ENCODE data around the gene TDP1.

Gene TDP1

DNA sequence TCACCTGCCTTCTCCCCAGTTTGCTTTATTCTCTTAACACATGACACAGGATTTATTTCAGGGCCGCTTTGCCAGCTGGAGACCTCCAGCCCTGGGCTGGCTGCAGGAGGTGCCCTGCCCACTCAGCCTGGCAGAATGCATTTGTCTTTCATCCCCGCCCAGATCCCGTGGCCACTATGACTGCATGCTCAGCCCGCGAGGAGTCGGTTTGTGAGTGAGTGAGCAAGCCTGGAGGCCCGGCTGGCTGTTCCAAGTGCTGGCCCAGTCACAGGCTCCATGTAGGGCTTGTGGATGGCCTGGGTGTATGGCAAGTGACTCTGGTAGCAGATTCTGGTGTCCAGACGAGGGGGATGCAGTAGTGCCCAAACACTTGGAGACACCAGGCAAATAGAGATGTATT, 2.1 kb downstream of the TDP1 start:
- Histone ChIP-seq H3K9ac (ENCODE audit: low read length) (no peak overlapping the region), H3K27me3 (ENCODE audit: insufficient read depth, low read length) (no peaks in the 10 kb centered on the region), H3F3A (ENCODE audit: insufficient read depth, low read length) (no peaks in the 10 kb centered on the region), H3K4me2 (ENCODE audit: low read length) (0 out of 2 replicates have a peak overlapping the region, but pooled peaks have one; percentile 96), H3K4me1 (ENCODE audit: insufficient read depth, low read length, severe bottlenecking) (peaks cover 25% of the 10 kb centered on the region), H2AFZ (ENCODE audit: low read length) (no peak overlapping the region), H3K36me3 (ENCODE audit: insufficient read depth, low read length) (peaks cover 42% of the 10 kb centered on the region), H4K20me1 (ENCODE audit: insufficient read depth, low read length) (no peaks in the 10 kb centered on the region), H3K27ac (ENCODE audit: low read depth, low read length, poor library complexity, severe bottlenecking) (no peak overlapping the region), H3K9me2 (ENCODE audit: low read depth, low read length) (no peaks in the 10 kb centered on the region), H3K79me2 (ENCODE audit: insufficient read depth, low read length) (no peaks in the 10 kb centered on the region), H3K4me3 (ENCODE audit: low read depth, low read length, poor library complexity, severe bottlenecking) (no peak overlapping the region), H3K9me3 (ENCODE audit: low read length) (0 out of 2 replicates have a peak, but pooled peaks cover 9% of the 10 kb centered on the region)
- TF ChIP-seq EZH2 (IDR thresholded peaks at IDR 0.05; ENCODE audit: borderline replicate concordance, low read length) = no peak
- TF ChIP-seq, protein P1, sequence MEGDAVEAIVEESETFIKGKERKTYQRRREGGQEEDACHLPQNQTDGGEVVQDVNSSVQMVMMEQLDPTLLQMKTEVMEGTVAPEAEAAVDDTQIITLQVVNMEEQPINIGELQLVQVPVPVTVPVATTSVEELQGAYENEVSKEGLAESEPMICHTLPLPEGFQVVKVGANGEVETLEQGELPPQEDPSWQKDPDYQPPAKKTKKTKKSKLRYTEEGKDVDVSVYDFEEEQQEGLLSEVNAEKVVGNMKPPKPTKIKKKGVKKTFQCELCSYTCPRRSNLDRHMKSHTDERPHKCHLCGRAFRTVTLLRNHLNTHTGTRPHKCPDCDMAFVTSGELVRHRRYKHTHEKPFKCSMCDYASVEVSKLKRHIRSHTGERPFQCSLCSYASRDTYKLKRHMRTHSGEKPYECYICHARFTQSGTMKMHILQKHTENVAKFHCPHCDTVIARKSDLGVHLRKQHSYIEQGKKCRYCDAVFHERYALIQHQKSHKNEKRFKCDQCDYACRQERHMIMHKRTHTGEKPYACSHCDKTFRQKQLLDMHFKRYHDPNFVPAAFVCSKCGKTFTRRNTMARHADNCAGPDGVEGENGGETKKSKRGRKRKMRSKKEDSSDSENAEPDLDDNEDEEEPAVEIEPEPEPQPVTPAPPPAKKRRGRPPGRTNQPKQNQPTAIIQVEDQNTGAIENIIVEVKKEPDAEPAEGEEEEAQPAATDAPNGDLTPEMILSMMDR (IDR thresholded peaks at IDR 0.05; ENCODE audit: low read length) = no peak

DNA sequence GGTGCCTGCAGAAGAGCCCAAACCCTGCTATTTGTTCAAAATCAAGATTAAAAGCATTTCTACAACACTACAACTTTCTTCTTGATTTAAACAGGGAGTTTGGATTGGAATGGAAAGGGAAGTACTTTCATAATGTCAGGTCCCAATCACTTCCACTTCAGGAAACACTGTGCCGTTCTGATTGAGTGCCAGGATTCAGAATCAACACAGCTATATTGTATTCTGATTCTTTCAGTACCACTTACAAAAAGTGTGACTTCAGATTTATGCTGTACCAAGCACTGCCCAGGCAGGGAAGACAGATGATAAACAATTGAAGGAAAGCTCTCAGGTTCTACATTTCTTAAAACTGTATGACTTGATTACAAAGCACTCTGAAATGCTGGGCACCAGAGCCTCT, 3.2 kb downstream of the TDP1 start:
- TF ChIP-seq EZH2 (IDR thresholded peaks at IDR 0.05; ENCODE audit: borderline replicate concordance, low read length) = no peak
- TF ChIP-seq, protein P1 (IDR thresholded peaks at IDR 0.05; ENCODE audit: low read length) = no peak
- no peaks in the 10 kb centered on the region for H3K79me2 ChIP-seq (ENCODE audit: insufficient read depth, low read length)
- H3K27ac ChIP-seq (ENCODE audit: low read depth, low read length, poor library complexity, severe bottlenecking) = no peak overlapping the region

DNA sequence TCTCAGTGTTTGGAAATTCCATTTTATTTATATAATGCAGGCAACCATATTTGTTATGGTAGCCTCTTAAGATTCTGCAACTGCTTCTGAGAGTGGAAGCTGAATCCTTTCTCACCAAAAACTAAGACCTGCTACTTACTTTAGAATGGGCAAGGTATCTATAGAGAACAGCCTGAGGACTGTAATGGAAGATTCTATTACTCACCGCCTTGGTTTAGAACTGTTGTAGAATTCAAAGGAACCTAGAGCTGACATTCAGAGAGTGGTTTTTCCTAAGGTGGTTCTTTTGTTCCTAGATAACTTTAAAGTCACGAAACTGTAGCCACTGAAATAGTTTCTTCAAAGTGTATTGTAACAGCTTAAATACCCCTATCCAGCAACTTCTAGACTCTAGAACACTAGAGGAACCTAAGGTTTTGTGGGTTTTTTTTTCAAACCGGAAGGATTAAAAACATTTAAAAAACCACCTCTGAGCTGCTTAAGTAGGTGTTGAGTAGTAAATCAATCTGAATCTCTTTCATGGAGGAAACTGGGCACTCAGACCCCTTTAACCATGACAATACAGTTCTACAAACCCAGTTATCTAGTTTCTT, 4.2 kb downstream of the TDP1 start:
- H3K4me3 ChIP-seq (ENCODE audit: low read depth, low read length, poor library complexity, severe bottlenecking) = no peak overlapping the region
- no peaks in the 10 kb centered on the region for H3K79me2 ChIP-seq (ENCODE audit: insufficient read depth, low read length)
- H3K9me3 ChIP-seq (ENCODE audit: low read length) = 0 out of 2 replicates have a peak, but pooled peaks cover 9% of the 10 kb centered on the region
- no peak overlapping the region for H2AFZ ChIP-seq (ENCODE audit: low read length)
- H3K9ac ChIP-seq (ENCODE audit: low read length) = no peak overlapping the region
- H4K20me1 ChIP-seq (ENCODE audit: insufficient read depth, low read length) = no peaks in the 10 kb centered on the region
- peaks cover 14% of the 10 kb centered on the region for H3K4me1 ChIP-seq (ENCODE audit: insufficient read depth, low read length, severe bottlenecking)
- no peak overlapping the region for H3K27ac ChIP-seq (ENCODE audit: low read depth, low read length, poor library complexity, severe bottlenecking)
- peaks cover 63% of the 10 kb centered on the region for H3K36me3 ChIP-seq (ENCODE audit: insufficient read depth, low read length)
- H3K27me3 ChIP-seq (ENCODE audit: insufficient read depth, low read length) = no peaks in the 10 kb centered on the region
- H3K4me2 ChIP-seq (ENCODE audit: low read length) = no peak overlapping the region
- TF ChIP-seq EZH2 (IDR thresholded peaks at IDR 0.05; ENCODE audit: borderline replicate concordance, low read length) = no peak
- TF ChIP-seq, protein P1 (IDR thresholded peaks at IDR 0.05; ENCODE audit: low read length) = no peak
- no peaks in the 10 kb centered on the region for H3K9me2 ChIP-seq (ENCODE audit: low read depth, low read length)
- H3F3A ChIP-seq (ENCODE audit: insufficient read depth, low read length) = no peaks in the 10 kb centered on the region

More for the DNA sequence above, 3.2 kb downstream of the TDP1 start:
- no peak overlapping the region for H2AFZ ChIP-seq (ENCODE audit: low read length)
- no peaks in the 10 kb centered on the region for H3F3A ChIP-seq (ENCODE audit: insufficient read depth, low read length)
- H3K4me2 ChIP-seq (ENCODE audit: low read length) = no peak overlapping the region
- 0 out of 2 replicates have a peak, but pooled peaks cover 9% of the 10 kb centered on the region for H3K9me3 ChIP-seq (ENCODE audit: low read length)
- no peaks in the 10 kb centered on the region for H4K20me1 ChIP-seq (ENCODE audit: insufficient read depth, low read length)
- H3K4me1 ChIP-seq (ENCODE audit: insufficient read depth, low read length, severe bottlenecking) = peaks cover 16% of the 10 kb centered on the region
- no peak overlapping the region for H3K4me3 ChIP-seq (ENCODE audit: low read depth, low read length, poor library complexity, severe bottlenecking)
- no peaks in the 10 kb centered on the region for H3K27me3 ChIP-seq (ENCODE audit: insufficient read depth, low read length)
- H3K9ac ChIP-seq (ENCODE audit: low read length) = no peak overlapping the region
- peaks cover 54% of the 10 kb centered on the region for H3K36me3 ChIP-seq (ENCODE audit: insufficient read depth, low read length)
- H3K9me2 ChIP-seq (ENCODE audit: low read depth, low read length) = no peaks in the 10 kb centered on the region

Data from OCI-LY1 (cell line).